Transverse colon (tissue), 4 donors: ENCODE results near the gene CLIP3. TPM values are rescaled to one million over a fixed set of nuclear protein-coding genes. Genes with fewer than 3 reads are reported as not detected.

ENCODE experiments used
- DNase-seq: peaks from one replicate; pipeline ENCODE4 v3.0.0-alpha.2; 2019
- H3K27ac ChIP-seq, 4 donors: fragments of 200-600 bp; sonication (generic); 2 replicates each; pipeline ENCODE4 v1.5.1; 2016 to 2018; ENCODE audit warnings: inconsistent platforms in 4 of 4
- H3K27me3 ChIP-seq: fragments of 200-600 bp; sonication (generic); 2 replicates; pipeline ENCODE4 v1.5.1; 2017; ENCODE audit warnings: inconsistent platforms
- H3K36me3 ChIP-seq, 4 donors: fragments of 200-600 bp; sonication (generic); 2 replicates each; pipeline ENCODE4 v1.5.1; 2017 to 2019; ENCODE audit warnings: inconsistent platforms in 4 of 4
- H3K4me1 ChIP-seq, 4 donors: fragments of 200-600 bp; sonication (generic); 2 replicates each; pipeline ENCODE4 v1.5.1; 2017 to 2020; ENCODE audit warnings: inconsistent platforms in 4 of 4
- H3K4me3 ChIP-seq, 4 donors: fragments of 200-600 bp; sonication (generic); 1 replicate in 1 of 4; 2 replicates in 3 of 4; pipeline versions ENCODE4 v1.5.1 to v1.6.1; 2017 to 2019; ENCODE audit warnings: inconsistent platforms in 4 of 4
- H3K9me3 ChIP-seq, 2 donors: fragments of 200-600 bp; sonication (generic); 2 replicates each; pipeline ENCODE4 v1.5.1; 2017 to 2019; ENCODE audit warnings: inconsistent platforms in 2 of 2
- EP300 ChIP-seq: sonication (generic); formaldehyde crosslinking; IDR thresholded peaks from one replicate; pipeline ENCODE4 v1.6.1; 2017; ENCODE audit warnings: antibody characterized with exemption, low read depth
- POLR2A ChIP-seq: fragments of 450-650 bp; IDR thresholded peaks from one replicate; pipeline ENCODE4 v1.6.1; 2016; ENCODE audit warnings: antibody characterized with exemption, mild to moderate bottlenecking, moderate library complexity
- POLR2AphosphoS5 ChIP-seq, 3 donors: sonication (generic); formaldehyde crosslinking; IDR thresholded peaks; one replicate each; pipeline ENCODE4 v1.6.1; 2016; ENCODE audit warnings: antibody characterized with exemption in 3 of 3
- WGBS, 2 donors: methylation state at CpG; one replicate each; pipeline ENCODE4 v1.1.5; 2018; ENCODE audit warnings: low coverage in 1 of 2; 5-methylcytosine and 5-hydroxymethylcytosine counted together
- in situ Hi-C, 4 donors: fragments of 200-750 bp; cut with MboI; loops; one replicate each; pipeline versions ENCODE4 v1.15.0 to v1.15.1; 2017; ENCODE audit warnings: low sequenced_read_pairs in 3 of 4, low pct_ligation_motif_present in 1 of 4, low pct_unique_long_range_greater_than_20kb in 1 of 4
- intact Hi-C: fragments of 100-400 bp; cut with DNase I; formaldehyde crosslinking; loops from one replicate; pipeline ENCODE4 v1.15.1; 2023; ENCODE audit warnings: low total_unique reads
- total RNA-seq, 4 donors: library from RNA; depleted of rRNA; stranded (reverse); fragments of >200 nt; gene quantifications; one replicate each; pipeline ENCODE4 v1.1.0, GENCODE V29; 2016
- TF ChIP-seq, protein P1 (sequence below), 5 experiments: fragments of 200-600 bp in 3 of 5; fragments of 450-650 bp in 2 of 5; sonication (generic) in 3 of 5; IDR thresholded peaks; 1 replicate in 2 of 5; 2 replicates in 3 of 5; pipeline ENCODE4 v1.5.1; 2016 to 2017; ENCODE audit warnings: antibody characterized with exemption in 5 of 5, inconsistent platforms in 3 of 5, mild to moderate bottlenecking in 2 of 5, moderate library complexity in 1 of 5

Gene CLIP3
- total RNA-seq, 4 donors from 2014 or later = 7.0 to 37.6 (median 23.5) TPM

DNA sequence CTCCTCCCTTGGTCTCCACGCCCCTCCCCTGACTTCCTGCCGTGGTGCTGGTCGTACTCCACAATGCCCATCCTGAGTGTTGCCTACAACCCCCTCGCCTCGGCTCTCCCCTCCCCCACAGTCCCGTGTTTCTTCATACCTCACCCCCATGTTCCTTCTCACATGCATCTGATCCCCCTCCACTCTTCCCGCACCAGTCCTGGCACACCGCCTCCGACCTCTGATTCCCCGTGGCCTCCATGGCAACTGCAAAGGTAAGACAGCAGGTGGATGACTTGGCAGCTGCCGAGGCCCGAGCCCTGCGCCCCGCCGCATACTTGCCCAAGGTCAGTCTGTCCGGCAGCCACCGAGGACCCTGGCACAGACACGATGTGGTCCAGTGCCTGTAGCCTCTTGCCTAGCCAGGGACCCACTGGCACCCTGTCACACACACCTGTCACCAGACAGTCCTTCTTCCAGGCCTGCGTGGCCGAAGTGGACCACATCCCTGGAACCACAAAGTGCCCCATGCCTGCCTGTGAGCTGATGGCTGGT is 53.8 kb downstream of the CLIP3 start:
- in situ Hi-C loops = no loop called here
- Histone ChIP-seq H3K36me3 (no peaks in the 10 kb centered on the region), H3K27ac (no peak overlapping the region), H3K9me3 (no peaks in the 10 kb centered on the region), H3K4me1 (no peaks in the 10 kb centered on the region), H3K4me3 (no peak overlapping the region), H3K27me3 (peaks cover 11% of the 10 kb centered on the region)
- intact Hi-C loops = no loop called here
- DNase-seq = no peak
- WGBS, 2 donors = 37 to 69% methylated on average over 9 to 20 of the region's 20 CpGs
- TF ChIP-seq POLR2A (no peak), EP300 (no peak), POLR2AphosphoS5 (IDR thresholded peaks at IDR 0.05) (no peak)

DNA sequence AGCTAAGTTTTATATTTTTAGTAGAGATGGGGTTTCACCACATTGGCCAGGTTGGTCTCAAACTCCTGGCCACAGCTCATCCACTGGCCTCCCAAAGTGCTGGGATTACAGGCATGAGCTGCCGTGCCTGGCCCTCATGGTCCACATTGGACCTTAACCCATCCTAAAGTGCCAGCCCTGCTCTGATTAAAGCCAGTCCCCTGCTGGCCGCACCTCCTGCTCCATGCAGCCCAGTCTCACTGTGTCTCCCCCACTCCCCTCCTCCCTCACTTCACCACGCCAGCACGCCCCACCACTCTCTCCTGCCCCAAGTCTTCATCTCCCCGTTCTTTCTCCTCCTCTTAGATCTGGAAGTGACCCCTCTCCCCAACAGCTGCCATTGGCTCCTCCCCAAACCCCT is 54.4 kb downstream of the CLIP3 start:
- Histone ChIP-seq H3K4me1 (no peaks in the 10 kb centered on the region), H3K9me3 (no peaks in the 10 kb centered on the region), H3K4me3 (no peak overlapping the region), H3K36me3 (no peaks in the 10 kb centered on the region), H3K27ac (no peak overlapping the region), H3K27me3 (peaks cover 11% of the 10 kb centered on the region)
- TF ChIP-seq, protein P1, sequence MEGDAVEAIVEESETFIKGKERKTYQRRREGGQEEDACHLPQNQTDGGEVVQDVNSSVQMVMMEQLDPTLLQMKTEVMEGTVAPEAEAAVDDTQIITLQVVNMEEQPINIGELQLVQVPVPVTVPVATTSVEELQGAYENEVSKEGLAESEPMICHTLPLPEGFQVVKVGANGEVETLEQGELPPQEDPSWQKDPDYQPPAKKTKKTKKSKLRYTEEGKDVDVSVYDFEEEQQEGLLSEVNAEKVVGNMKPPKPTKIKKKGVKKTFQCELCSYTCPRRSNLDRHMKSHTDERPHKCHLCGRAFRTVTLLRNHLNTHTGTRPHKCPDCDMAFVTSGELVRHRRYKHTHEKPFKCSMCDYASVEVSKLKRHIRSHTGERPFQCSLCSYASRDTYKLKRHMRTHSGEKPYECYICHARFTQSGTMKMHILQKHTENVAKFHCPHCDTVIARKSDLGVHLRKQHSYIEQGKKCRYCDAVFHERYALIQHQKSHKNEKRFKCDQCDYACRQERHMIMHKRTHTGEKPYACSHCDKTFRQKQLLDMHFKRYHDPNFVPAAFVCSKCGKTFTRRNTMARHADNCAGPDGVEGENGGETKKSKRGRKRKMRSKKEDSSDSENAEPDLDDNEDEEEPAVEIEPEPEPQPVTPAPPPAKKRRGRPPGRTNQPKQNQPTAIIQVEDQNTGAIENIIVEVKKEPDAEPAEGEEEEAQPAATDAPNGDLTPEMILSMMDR (IDR thresholded peaks at IDR 0.05) = no peak
- no peak for TF ChIP-seq POLR2A
- TF ChIP-seq POLR2AphosphoS5 (IDR thresholded peaks at IDR 0.05) = no peak
- no peak for TF ChIP-seq EP300
- intact Hi-C loops (no loop called here), in situ Hi-C loops (no loop called here)
- no peak for DNase-seq
- WGBS, 2 donors = 45% methylated on average over 5 of the region's 5 CpGs; no CpG with 5 or more reads in 1 of the 2 donors

DNA sequence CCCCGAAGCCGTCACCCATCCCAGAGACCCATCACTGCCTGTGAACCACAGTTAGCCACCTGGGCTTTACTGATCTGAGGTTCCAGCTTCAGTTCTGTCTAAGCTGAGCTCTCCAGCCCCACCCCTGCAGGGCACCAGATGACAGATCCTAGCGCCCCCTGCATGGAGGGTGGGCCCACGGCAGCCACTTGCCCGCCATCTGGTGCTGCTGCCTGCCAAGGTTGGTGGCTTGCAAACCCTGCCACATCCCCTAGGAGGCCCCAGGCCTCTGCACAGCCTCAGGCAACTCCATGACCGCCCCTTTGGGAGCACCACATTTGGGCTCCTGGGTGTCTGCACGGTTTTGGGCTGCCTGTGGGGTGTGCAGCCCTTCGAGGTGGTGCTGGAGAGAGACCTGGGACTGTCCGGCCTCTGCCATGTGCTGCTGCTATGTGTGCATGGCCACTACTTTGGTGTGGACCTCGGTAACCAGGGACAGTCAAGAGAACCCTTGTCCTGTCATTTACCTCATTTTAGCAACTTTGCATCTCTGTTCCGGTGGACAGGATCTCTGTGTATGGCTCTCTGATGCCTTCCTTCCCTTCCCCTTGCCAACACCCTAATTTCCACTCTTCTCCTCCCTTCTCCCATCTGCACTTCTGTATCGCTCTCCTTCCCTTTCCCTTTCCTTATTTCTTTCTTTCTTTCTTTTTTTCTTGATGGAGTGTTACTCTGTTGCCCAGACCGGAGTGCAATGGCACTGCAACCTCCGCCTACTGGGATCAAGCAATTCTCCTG is 55.0 kb downstream of the CLIP3 start:
- no peak overlapping the region for H3K4me3 ChIP-seq
- in situ Hi-C loops = no loop called here
- WGBS, 2 donors = 58% methylated on average over 14 of the region's 14 CpGs; no CpG with 5 or more reads in 1 of the 2 donors
- DNase-seq = no peak
- no peaks in the 10 kb centered on the region for H3K9me3 ChIP-seq
- intact Hi-C loops = no loop called here
- no peak overlapping the region for H3K27ac ChIP-seq
- no peaks in the 10 kb centered on the region for H3K4me1 ChIP-seq
- TF ChIP-seq POLR2A = no peak
- no peak for TF ChIP-seq EP300
- no peak for TF ChIP-seq POLR2AphosphoS5 (IDR thresholded peaks at IDR 0.05)
- TF ChIP-seq, protein P1 (IDR thresholded peaks at IDR 0.05) = no peak
- H3K27me3 ChIP-seq = peaks cover 11% of the 10 kb centered on the region
- H3K36me3 ChIP-seq = no peaks in the 10 kb centered on the region

DNA sequence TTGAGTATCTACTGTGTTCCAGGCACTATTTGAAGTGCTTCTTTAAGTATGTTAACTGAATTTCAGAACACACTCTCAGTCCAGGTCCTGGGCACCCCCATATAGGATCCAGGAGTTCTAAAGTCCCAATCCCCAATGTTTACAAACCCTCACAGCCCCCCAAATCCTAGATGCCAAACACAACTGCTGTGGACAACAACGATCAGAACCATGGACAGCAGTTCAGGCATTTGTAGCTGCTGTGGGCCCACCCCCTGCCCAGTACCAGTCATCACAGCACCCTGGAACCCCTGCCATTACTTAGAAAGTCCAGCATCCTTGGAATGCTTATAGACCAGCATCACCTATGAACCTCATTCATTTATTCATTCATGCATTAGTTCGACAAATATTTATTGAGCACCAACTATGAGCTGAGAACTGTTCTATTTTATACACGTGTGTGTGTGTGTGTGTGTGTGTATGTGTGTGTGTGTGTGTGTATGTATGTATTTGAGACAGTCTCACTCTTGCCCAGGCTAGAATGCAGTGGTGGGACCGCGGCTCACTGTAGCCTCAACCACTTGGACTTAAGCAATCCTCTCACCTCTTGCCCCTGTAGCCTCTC is 57.0 kb downstream of the CLIP3 start:
- Histone ChIP-seq H3K9me3 (no peaks in the 10 kb centered on the region), H3K36me3 (no peaks in the 10 kb centered on the region), H3K27me3 (peaks cover 11% of the 10 kb centered on the region), H3K27ac (no peak overlapping the region), H3K4me3 (no peak overlapping the region), H3K4me1 (no peaks in the 10 kb centered on the region)
- in situ Hi-C loops = no loop called here
- no peak for DNase-seq
- 33% methylated on average over 5 of the region's 5 CpGs; no CpG with 5 or more reads in 1 of the 2 donors for WGBS, 2 donors
- intact Hi-C loops = no loop called here
- TF ChIP-seq, protein P1 (IDR thresholded peaks at IDR 0.05) = no peak
- TF ChIP-seq EP300 (no peak), POLR2AphosphoS5 (IDR thresholded peaks at IDR 0.05) (no peak), POLR2A (no peak)
